ENCODE measurements around the gene ATM. TPM values are rescaled to one million over a fixed set of nuclear protein-coding genes. Genes with fewer than 3 reads are reported as not detected.

ATM gene
- total RNA-seq, 2 donors from 2014 or later = 32.9 to 80.9 TPM

- no peak overlapping the region for H3K4me3 ChIP-seq
- H3K27ac ChIP-seq = no peak overlapping the region
- H3K4me1 ChIP-seq (replicated peaks) = no peaks in the 10 kb centered on the region
- DNase-seq (ENCODE audit: low spot score) = no peak
- 79% methylated on average over 4 of the region's 4 CpGs for WGBS
- H3K27me3 ChIP-seq (replicated peaks; ENCODE audit: insufficient read depth) = no peaks in the 10 kb centered on the region
- H3K36me3 ChIP-seq = no peaks in the 10 kb centered on the region
- TF ChIP-seq, protein P1, sequence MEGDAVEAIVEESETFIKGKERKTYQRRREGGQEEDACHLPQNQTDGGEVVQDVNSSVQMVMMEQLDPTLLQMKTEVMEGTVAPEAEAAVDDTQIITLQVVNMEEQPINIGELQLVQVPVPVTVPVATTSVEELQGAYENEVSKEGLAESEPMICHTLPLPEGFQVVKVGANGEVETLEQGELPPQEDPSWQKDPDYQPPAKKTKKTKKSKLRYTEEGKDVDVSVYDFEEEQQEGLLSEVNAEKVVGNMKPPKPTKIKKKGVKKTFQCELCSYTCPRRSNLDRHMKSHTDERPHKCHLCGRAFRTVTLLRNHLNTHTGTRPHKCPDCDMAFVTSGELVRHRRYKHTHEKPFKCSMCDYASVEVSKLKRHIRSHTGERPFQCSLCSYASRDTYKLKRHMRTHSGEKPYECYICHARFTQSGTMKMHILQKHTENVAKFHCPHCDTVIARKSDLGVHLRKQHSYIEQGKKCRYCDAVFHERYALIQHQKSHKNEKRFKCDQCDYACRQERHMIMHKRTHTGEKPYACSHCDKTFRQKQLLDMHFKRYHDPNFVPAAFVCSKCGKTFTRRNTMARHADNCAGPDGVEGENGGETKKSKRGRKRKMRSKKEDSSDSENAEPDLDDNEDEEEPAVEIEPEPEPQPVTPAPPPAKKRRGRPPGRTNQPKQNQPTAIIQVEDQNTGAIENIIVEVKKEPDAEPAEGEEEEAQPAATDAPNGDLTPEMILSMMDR (IDR thresholded peaks at IDR 0.05) = no peak
- no peak for TF ChIP-seq POLR2AphosphoS5 (IDR thresholded peaks at IDR 0.05)
- no peak for TF ChIP-seq POLR2A (IDR thresholded peaks at IDR 0.05)
- H3K9me3 ChIP-seq = no peaks in the 10 kb centered on the region
- intact Hi-C loops (cut with DNase I) = loop anchor here (5.0 to 10.0 kb wide), 2 partner anchors 270 to 438 kb away; partner anchors contain the start of gene POGLUT3
Measured at GRCh38 chr11:108224366-108224765, 1.5 kb downstream of the ATM start.

GRCh38 chr11:108224911-108225786 is 2.3 kb downstream of the ATM start:
- Histone ChIP-seq H3K36me3 (no peaks in the 10 kb centered on the region), H3K4me3 (no peak overlapping the region), H3K9me3 (no peaks in the 10 kb centered on the region), H3K27me3 (replicated peaks; ENCODE audit: insufficient read depth) (no peaks in the 10 kb centered on the region), H3K27ac (no peak overlapping the region), H3K4me1 (replicated peaks) (no peaks in the 10 kb centered on the region)
- WGBS = 79% methylated on average over 14 of the region's 14 CpGs
- DNase-seq (ENCODE audit: low spot score) = no peak
- intact Hi-C loops (cut with DNase I) = loop anchor here (5.0 to 10.0 kb wide), 2 partner anchors 270 to 437 kb away; partner anchors contain the start of gene POGLUT3
- no peak for TF ChIP-seq POLR2AphosphoS5 (IDR thresholded peaks at IDR 0.05)
- TF ChIP-seq, protein P1 (IDR thresholded peaks at IDR 0.05) = no peak
- TF ChIP-seq POLR2A (IDR thresholded peaks at IDR 0.05) = no peak

DNA sequence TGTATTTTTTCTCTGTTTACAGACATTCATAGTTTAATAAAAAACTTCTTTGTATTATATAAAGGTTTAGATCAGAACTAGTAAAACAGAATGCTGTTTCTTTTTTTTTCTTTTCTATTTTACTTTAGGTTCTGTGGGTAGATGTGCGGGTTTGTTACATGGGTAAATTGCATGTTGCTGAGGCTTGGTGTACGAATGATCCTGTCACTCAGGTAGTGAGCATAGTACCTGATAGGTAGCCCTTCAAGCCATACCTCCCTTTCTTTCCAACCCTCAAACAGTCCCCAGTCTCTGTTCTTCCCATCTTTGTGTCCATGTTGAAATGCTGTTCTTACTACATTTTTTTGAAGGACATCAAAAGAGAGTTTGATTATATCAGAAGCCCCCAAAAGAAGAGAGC is 3.2 kb downstream of the ATM start:
- 96% methylated on average over 2 of the region's 2 CpGs for WGBS
- H3K9me3 ChIP-seq = no peaks in the 10 kb centered on the region
- no peaks in the 10 kb centered on the region for H3K27me3 ChIP-seq (replicated peaks; ENCODE audit: insufficient read depth)
- intact Hi-C loops (cut with DNase I) = loop anchor here (10.0 kb wide), 1 partner anchor 269 kb away; the partner anchor contains the start of gene POGLUT3
- DNase-seq (ENCODE audit: low spot score) = no peak
- H3K4me3 ChIP-seq = no peak overlapping the region
- H3K36me3 ChIP-seq = no peaks in the 10 kb centered on the region
- no peaks in the 10 kb centered on the region for H3K4me1 ChIP-seq (replicated peaks)
- H3K27ac ChIP-seq = no peak overlapping the region
- TF ChIP-seq POLR2A (IDR thresholded peaks at IDR 0.05) = no peak
- TF ChIP-seq, protein P1 (IDR thresholded peaks at IDR 0.05) = no peak
- TF ChIP-seq POLR2AphosphoS5 (IDR thresholded peaks at IDR 0.05) = no peak

DNA sequence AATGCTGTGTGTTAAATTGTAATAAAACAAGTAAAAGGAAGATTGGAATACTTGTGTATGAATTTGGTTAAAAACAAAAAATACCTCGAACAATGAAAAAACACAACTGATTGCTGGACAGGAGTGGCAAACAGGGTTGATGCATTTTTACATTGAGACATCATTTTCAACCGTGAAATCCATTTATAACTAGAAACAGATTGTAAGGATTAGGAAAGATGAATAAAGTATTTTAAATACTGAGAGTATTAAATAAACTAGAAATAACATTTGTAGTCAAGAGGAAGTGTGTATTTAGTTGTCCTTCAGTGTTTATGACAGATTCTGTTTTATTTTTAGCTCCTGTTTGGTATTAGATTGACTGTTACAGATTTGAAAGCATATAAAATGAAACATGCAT is 5.4 kb downstream of the ATM start:
- 92% methylated on average over 2 of the region's 2 CpGs for WGBS
- intact Hi-C loops (cut with DNase I) = loop anchor here (10.0 kb wide), 1 partner anchor 267 kb away; the partner anchor contains the start of gene POGLUT3

More for the DNA sequence above, 5.4 kb downstream of the ATM start:
- TF ChIP-seq POLR2AphosphoS5 (IDR thresholded peaks at IDR 0.05) (no peak), POLR2A (IDR thresholded peaks at IDR 0.05) (no peak)
- TF ChIP-seq, protein P1 (IDR thresholded peaks at IDR 0.05) = no peak
- no peaks in the 10 kb centered on the region for H3K4me1 ChIP-seq (replicated peaks)
- no peak overlapping the region for H3K27ac ChIP-seq
- H3K27me3 ChIP-seq (replicated peaks; ENCODE audit: insufficient read depth) = no peaks in the 10 kb centered on the region
- DNase-seq (ENCODE audit: low spot score) = no peak
- no peaks in the 10 kb centered on the region for H3K36me3 ChIP-seq
- no peak overlapping the region for H3K4me3 ChIP-seq
- H3K9me3 ChIP-seq = no peaks in the 10 kb centered on the region
